H9 (cell line): Measurements from ENCODE around the gene SLC12A4. TPM values are rescaled to one million over a fixed set of nuclear protein-coding genes. Genes with fewer than 3 reads are reported as not detected.

Source experiments
- DNase-seq: peaks from one replicate; pipeline ENCODE4 v3.0.0-alpha.2; 2017
- H2AFZ ChIP-seq: one replicate; pipeline ENCODE4 v1.6.1; 2013; ENCODE audit warnings: mild to moderate bottlenecking, low read length, control low read depth, moderate library complexity
- H2AK5ac ChIP-seq: 2 replicates; pipeline ENCODE4 v1.6.1; 2013; ENCODE audit warnings: low read length, control low read depth, mixed read lengths; ENCODE audit not compliant: insufficient read length
- H2BK120ac ChIP-seq: one replicate; pipeline ENCODE4 v1.6.1; 2013; ENCODE audit warnings: low read depth, mild to moderate bottlenecking, low read length, control low read depth, inconsistent platforms; ENCODE audit not compliant: poor library complexity, severe bottlenecking
- H2BK12ac ChIP-seq: 2 replicates; pipeline ENCODE4 v1.6.1; 2013; ENCODE audit warnings: low read length, control low read depth, mixed read lengths, low read depth; ENCODE audit not compliant: insufficient read length
- H2BK15ac ChIP-seq: 2 replicates; pipeline ENCODE4 v1.6.1; 2013; ENCODE audit warnings: low read depth, low read length, control low read depth
- H2BK20ac ChIP-seq: one replicate; pipeline ENCODE4 v1.6.1; 2013; ENCODE audit warnings: low read depth, mild to moderate bottlenecking, low read length, control low read depth, inconsistent platforms; ENCODE audit not compliant: poor library complexity, severe bottlenecking
- H2BK5ac ChIP-seq: 2 replicates; pipeline ENCODE4 v1.6.1; 2013; ENCODE audit warnings: low read length, control low read depth, mixed read lengths; ENCODE audit not compliant: insufficient read length
- H3K14ac ChIP-seq: 2 replicates; pipeline ENCODE4 v1.6.1; 2013; ENCODE audit warnings: low read length, control low read depth; ENCODE audit not compliant: insufficient read depth
- H3K18ac ChIP-seq: 2 replicates; pipeline ENCODE4 v1.6.1; 2013; ENCODE audit warnings: low read depth, mild to moderate bottlenecking, mixed read lengths, low read length, control low read depth; ENCODE audit not compliant: insufficient read length
- H3K23ac ChIP-seq: 2 replicates; pipeline ENCODE4 v1.6.1; 2013; ENCODE audit warnings: low read length, control low read depth, mixed read lengths, low read depth; ENCODE audit not compliant: insufficient read length
- H3K23me2 ChIP-seq: 2 replicates; pipeline ENCODE4 v1.6.1; 2013; ENCODE audit warnings: low read depth, mild to moderate bottlenecking, mixed read lengths, low read length, control low read depth; ENCODE audit not compliant: insufficient read length, poor library complexity, severe bottlenecking
- H3K27ac ChIP-seq: 2 replicates; pipeline ENCODE4 v1.5.1; 2013; ENCODE audit warnings: low read length, control low read depth, mixed read lengths, low read depth; ENCODE audit not compliant: insufficient read length
- H3K27me3 ChIP-seq: 2 replicates; pipeline ENCODE4 v1.6.1; 2013; ENCODE audit warnings: low read length, control low read depth, inconsistent platforms; ENCODE audit not compliant: insufficient read depth
- H3K4ac ChIP-seq: 2 replicates; pipeline ENCODE4 v1.6.1; 2013; ENCODE audit warnings: low read depth, mild to moderate bottlenecking, control low read depth, inconsistent platforms, low read length, moderate library complexity
- H3K4me1 ChIP-seq: 2 replicates; pipeline ENCODE4 v1.6.1; 2013; ENCODE audit warnings: low read length, control low read depth, inconsistent platforms; ENCODE audit not compliant: insufficient read depth
- H3K4me2 ChIP-seq: 2 replicates; pipeline ENCODE4 v1.6.1; 2013; ENCODE audit warnings: low read length, control low read depth, mixed read lengths; ENCODE audit not compliant: insufficient read length, insufficient read depth
- H3K56ac ChIP-seq: 2 replicates; pipeline ENCODE4 v1.6.1; 2013; ENCODE audit warnings: low read depth, mild to moderate bottlenecking, mixed read lengths, low read length, control low read depth; ENCODE audit not compliant: insufficient read length
- H3K79me1 ChIP-seq: 2 replicates; pipeline ENCODE4 v1.6.1; 2013; ENCODE audit warnings: low read depth, mild to moderate bottlenecking, moderate library complexity, low read length, control low read depth, inconsistent platforms; ENCODE audit not compliant: insufficient read depth, poor library complexity, severe bottlenecking
- H3K79me2 ChIP-seq: 2 replicates; pipeline ENCODE4 v1.6.1; 2013; ENCODE audit warnings: low read length, control low read depth, inconsistent platforms; ENCODE audit not compliant: insufficient read depth
- H3K9ac ChIP-seq: 2 replicates; pipeline ENCODE4 v1.6.1; 2013; ENCODE audit warnings: low read length, control low read depth, mixed read lengths; ENCODE audit not compliant: insufficient read length; ENCODE audit errors: extremely low read depth
- H3K9me3 ChIP-seq: one replicate; pipeline ENCODE4 v1.6.1; 2013; ENCODE audit warnings: low read depth, low read length, inconsistent platforms; ENCODE audit not compliant: control insufficient read depth
- H3T11ph ChIP-seq: one replicate; pipeline ENCODE4 v1.6.1; 2013; ENCODE audit warnings: mild to moderate bottlenecking, low read length, control low read depth, inconsistent platforms
- H4K20me1 ChIP-seq: one replicate; pipeline ENCODE4 v1.6.1; 2013; ENCODE audit not compliant: control insufficient read depth, insufficient read length, insufficient read depth
- H4K5ac ChIP-seq: 2 replicates; pipeline ENCODE4 v1.6.1; 2013; ENCODE audit warnings: low read depth, mild to moderate bottlenecking, mixed read lengths, low read length, control low read depth; ENCODE audit not compliant: insufficient read length
- H4K8ac ChIP-seq: replicated peaks from 2 replicates; pipeline ENCODE4 v1.6.1; 2013; ENCODE audit warnings: low read length, control low read depth, mixed read lengths, low read depth; ENCODE audit not compliant: insufficient read length
- H4K91ac ChIP-seq: 2 replicates; pipeline ENCODE4 v1.6.1; 2013; ENCODE audit warnings: low read depth, mild to moderate bottlenecking, moderate library complexity, mixed read lengths, low read length, control low read depth; ENCODE audit not compliant: insufficient read length
- H3K27ac Mint-ChIP-seq, 3 experiments: 2 replicates in 2 of 3; 3 replicates in 1 of 3; pipeline ENCODE4 v1.8.0; 2020 to 2021; ENCODE audit warnings: mixed read lengths in 3 of 3, mild to moderate bottlenecking in 1 of 3, moderate library complexity in 1 of 3
- H3K27me3 Mint-ChIP-seq: 2 replicates; pipeline ENCODE4 v1.8.0; 2021; ENCODE audit warnings: low read depth, mild to moderate bottlenecking, moderate library complexity, mixed read lengths
- H3K36me3 Mint-ChIP-seq, 3 experiments: 2 replicates in 2 of 3; 3 replicates in 1 of 3; pipeline ENCODE4 v1.8.0; 2020 to 2021; ENCODE audit warnings: low read depth in 3 of 3, mixed read lengths in 3 of 3; ENCODE audit not compliant: insufficient read depth in 1 of 3
- H3K4me1 Mint-ChIP-seq, 2 experiments: 2 replicates each; pipeline ENCODE4 v1.8.0; 2020; ENCODE audit warnings: mixed read lengths in 2 of 2
- H3K4me3 Mint-ChIP-seq, 2 experiments: 2 replicates in 1 of 2; 3 replicates in 1 of 2; pipeline ENCODE4 v1.8.0; 2020 to 2021; ENCODE audit warnings: mild to moderate bottlenecking in 2 of 2, mixed read lengths in 2 of 2, moderate library complexity in 1 of 2
- H3K9me3 Mint-ChIP-seq, 2 experiments: 2 replicates in 1 of 2; 3 replicates in 1 of 2; pipeline ENCODE4 v1.8.0; 2020; ENCODE audit warnings: mild to moderate bottlenecking in 2 of 2, mixed read lengths in 2 of 2, moderate library complexity in 1 of 2
- WGBS: extraction: QIAGEN DNeasy Blood & Tissue Kit; methylation state at CpG from one replicate; pipeline ENCODE4 v1.1.7; 2013; ENCODE audit warnings: missing lambda C conversion rate, low lambda C conversion rate, mixed read lengths; ENCODE audit not compliant: insufficient read length; ENCODE audit errors: extremely low coverage; 5-methylcytosine and 5-hydroxymethylcytosine counted together
- total RNA-seq: library from RNA; stranded (reverse); gene quantifications from 2 replicates; pipeline ENCODE4 v1.2.1, GENCODE V29; 2021
- TF ChIP-seq, protein P1 (sequence below): fragments of 200-600 bp; sonication (generic); conservative IDR thresholded peaks from 3 replicates; pipeline ENCODE4 v1.8.0; 2021; ENCODE audit warnings: antibody characterized with exemption, mild to moderate bottlenecking

SLC12A4 gene
- total RNA-seq, 1 experiment from 2014 or later = 46.7 TPM

DNA sequence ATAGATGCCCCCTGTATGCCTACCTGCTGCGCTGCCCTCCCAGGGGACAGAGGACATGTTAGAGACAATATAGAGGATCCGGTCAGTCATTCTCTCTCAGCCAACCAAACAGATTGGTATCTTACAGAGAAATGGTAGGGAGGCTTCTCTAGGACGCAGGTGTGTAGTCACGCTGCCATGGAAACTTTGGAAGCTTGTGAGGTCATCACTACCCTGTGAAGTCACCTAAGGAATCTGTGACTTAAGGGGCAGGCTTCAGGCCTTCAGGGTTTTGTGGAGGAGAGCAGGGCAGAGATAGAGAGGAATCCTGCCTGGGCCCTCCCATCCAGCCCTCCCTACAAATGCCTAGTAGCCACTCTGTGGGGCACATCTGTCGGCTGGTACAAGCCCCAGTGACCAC is 47.2 kb upstream of the SLC12A4 start, which contains the start of gene DPEP2NB:
Gene DPEP2NB (minus strand): TSS at position 231 of the 400 bp plus-strand sequence. CDS start 141 bp downstream, at position 90.
- Histone ChIP-seq H3K4ac (no peak within 1 kb of the TSS), H2BK120ac (no peak within 1 kb of the TSS), H4K8ac (no peak within 1 kb of the TSS), H3T11ph (no peak within 1 kb of the TSS), H3K27me3 (no peaks in the 10 kb centered on the region), H2BK15ac (no peak within 1 kb of the TSS), H2BK5ac (no peak within 1 kb of the TSS), H4K5ac (no peak within 1 kb of the TSS), H3K4me1 (no peaks in the 10 kb centered on the region), H2AFZ (no peak within 1 kb of the TSS), H3K18ac (no peak within 1 kb of the TSS), H3K4me2 (no peak within 1 kb of the TSS), H3K27ac (no peak within 1 kb of the TSS), H3K56ac (no peak within 1 kb of the TSS), H2AK5ac (no peak within 1 kb of the TSS), H4K91ac (no peak within 1 kb of the TSS), H3K23me2 (no peaks in the 10 kb centered on the region), H2BK12ac (no peak within 1 kb of the TSS), H4K20me1 (no peaks in the 10 kb centered on the region), H3K9ac (no peak within 1 kb of the TSS), H3K79me1 (no peaks in the 10 kb centered on the region), H2BK20ac (no peak within 1 kb of the TSS), H3K14ac (no peak within 1 kb of the TSS), H3K9me3 (no peaks in the 10 kb centered on the region), H3K79me2 (no peaks in the 10 kb centered on the region), H3K23ac (no peak within 1 kb of the TSS)
- Mint-ChIP-seq H3K27ac (peak within 1 kb of the TSS in 1 of 3 experiments; percentile 73; a peak in 2 of 7 replicates), H3K4me1 (peaks cover 0 to 2% of the 10 kb centered on the region in 2 experiments; a peak in 1 of 4 replicates), H3K36me3 (peaks cover 0 to under 1% (median 0%) of the 10 kb centered on the region in 3 experiments; a peak in 1 of 7 replicates), H3K9me3 (no peaks in the 10 kb centered on the region), H3K4me3 (no peak within 1 kb of the TSS), H3K27me3 (peaks cover 6% of the 10 kb centered on the region)
- WGBS = no CpG with 5 or more reads among the region's 5 CpGs
- TF ChIP-seq, protein P1, sequence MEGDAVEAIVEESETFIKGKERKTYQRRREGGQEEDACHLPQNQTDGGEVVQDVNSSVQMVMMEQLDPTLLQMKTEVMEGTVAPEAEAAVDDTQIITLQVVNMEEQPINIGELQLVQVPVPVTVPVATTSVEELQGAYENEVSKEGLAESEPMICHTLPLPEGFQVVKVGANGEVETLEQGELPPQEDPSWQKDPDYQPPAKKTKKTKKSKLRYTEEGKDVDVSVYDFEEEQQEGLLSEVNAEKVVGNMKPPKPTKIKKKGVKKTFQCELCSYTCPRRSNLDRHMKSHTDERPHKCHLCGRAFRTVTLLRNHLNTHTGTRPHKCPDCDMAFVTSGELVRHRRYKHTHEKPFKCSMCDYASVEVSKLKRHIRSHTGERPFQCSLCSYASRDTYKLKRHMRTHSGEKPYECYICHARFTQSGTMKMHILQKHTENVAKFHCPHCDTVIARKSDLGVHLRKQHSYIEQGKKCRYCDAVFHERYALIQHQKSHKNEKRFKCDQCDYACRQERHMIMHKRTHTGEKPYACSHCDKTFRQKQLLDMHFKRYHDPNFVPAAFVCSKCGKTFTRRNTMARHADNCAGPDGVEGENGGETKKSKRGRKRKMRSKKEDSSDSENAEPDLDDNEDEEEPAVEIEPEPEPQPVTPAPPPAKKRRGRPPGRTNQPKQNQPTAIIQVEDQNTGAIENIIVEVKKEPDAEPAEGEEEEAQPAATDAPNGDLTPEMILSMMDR = no peak
- no peak for DNase-seq
